ENCODE data around the gene EFHD2. TPM values are rescaled to one million over a fixed set of nuclear protein-coding genes. Genes with fewer than 3 reads are reported as not detected.
"Not testable (repeated sequence)": the region's sequence is repeated elsewhere in the genome, so short reads cannot be mapped to it uniquely, and the experiment has no call there.

Gene EFHD2
- polyA plus RNA-seq, 5 donors, result 10.5 to 26.9 (median 13.7) TPM

DNA sequence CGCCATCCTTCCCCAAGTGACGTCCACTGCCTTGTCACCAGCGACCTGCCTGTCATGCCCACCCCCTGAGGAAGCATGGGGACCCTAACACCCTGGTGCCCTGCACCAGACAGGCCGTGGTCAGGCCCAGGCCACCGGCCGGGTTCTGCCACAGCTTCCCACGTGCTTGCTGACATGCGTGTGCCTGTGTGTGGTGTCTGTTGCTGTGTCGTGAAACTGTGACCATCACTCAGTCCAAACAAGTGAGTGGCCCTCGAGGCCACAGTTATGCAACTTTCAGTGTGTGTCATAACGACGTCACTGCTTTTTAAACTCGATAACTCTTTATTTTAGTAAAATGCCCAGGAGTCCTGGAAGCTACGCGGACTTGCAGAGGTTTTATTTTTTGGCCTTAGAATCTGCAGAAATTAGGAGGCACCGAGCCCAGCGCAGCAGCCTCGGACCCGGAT lies 20.0 kb downstream of the EFHD2 start:
- no peak for DNase-seq

DNA sequence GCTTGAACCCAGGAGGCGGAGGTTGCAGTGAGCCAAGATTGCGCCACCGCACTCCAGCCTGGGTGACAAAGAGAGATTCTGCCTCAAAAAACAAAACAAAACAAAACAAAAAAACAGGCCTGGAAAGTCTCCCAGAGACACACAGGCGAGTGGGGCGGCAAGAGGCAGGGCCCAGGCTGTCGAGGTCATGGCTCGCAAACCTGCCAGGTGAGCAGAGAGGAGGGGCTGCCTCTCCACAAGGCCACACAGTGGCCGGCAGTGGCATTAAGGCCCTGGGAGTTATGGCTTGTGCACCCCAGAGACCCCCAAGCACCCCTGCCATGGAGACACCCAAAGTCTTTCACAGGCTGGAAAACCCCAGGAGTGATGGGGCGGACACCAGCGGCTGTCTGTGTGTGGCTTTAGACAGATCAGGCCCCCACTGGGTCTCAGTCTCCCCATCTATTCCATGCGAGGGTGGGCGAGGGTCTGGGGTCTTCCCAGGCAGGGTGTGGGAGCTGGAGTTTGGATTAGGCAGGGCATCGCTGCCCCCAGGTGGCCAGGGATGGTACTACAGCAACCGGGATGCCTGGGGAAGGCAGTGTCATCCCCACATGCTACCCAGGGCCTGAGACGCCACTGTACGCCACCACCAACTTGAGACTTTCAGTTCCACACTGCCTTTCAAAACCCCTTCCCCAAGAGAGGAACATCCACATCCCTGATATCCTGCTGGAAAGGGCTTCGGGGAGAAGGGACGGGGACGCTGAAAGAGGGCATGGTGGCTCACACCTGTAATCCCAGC lies 21.3 kb downstream of the EFHD2 start:
- DNase-seq, result peak in 1 of 2 donors; percentile 56

DNA sequence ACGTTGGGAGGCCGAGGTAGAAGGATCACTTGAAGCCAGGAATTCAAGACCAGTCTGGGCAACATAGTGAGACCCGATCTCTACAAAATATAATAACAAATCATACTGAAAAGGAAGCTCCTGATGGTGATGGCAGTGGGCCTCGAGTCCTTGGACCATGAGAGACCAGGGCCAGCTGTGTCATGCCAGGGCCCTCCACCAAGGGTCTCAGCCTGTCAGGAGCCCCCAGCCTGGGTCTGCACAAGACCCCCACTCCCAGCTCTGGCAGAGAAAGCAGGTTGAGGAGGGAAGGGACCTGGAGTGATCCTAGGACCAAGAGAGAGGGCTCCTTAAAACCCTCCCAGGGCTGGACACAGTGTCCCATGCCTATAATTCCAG lies 21.9 kb downstream of the EFHD2 start:
- DNase-seq, result no peak

- DNase-seq, result no peak
Measured at GRCh38 chr1:15432324-15432723, 22.6 kb downstream of the EFHD2 start.

DNA sequence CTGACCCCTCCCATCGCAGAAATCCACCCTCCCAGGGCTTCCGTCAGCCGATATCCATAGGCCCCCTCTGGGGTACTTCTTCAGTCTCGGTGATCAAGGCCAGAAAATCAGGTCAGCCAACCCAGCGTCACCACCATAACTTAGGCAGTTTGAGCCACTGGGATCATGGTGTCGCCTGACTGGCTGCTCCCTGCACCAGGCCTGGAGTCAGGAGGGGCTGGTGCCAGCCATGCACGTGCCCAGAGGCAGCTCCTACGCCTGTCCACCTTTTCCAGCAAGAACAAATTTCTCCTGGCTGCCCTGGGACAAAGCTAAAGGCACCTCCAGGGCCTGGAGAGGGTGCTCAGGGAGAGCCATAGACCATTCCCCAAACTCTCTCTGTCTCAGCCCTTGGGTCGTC lies 23.8 kb downstream of the EFHD2 start:
- DNase-seq, result no peak

GRCh38 chr1:15434739-15435138 lies 25.1 kb downstream of the EFHD2 start:
- not testable (repeated sequence) for DNase-seq

DNA sequence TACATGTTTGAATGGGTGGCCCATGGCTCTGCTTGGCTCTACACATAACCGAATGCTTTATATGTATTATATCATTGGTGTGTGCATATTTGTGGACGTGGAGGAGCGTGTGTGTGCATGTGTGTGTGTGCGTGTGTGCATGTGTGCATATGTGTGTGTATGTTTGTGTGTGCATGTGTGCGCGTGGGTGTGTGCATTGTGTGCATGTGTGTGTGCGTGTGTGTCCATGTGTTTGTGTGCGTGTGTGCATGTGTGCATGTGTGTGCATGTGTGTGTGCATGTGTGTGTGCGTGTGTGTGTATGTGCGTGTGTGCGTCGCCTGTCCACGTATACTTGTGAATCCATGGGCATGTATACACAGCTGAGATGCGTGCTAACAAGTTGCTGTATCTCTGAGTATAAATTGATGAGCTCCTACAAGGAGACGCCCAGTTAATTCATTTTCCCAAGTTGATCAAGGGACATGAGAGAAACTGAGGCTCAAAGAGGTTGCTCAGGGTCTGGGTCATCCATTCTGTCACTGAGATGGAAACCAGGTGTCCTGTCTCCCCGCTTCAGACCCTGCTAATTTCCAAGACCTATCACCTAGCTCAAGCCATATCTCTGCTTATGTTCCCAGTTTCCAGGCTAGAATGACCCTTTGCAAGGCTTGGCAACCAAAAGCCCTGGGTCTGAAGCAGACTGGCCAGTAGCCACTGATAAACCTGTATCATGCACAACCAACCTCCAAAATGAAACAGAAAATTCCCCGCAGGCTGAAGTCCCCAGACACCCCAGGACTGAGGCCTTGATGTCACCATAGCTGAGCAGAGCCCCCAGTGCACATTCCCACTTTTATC lies 25.8 kb downstream of the EFHD2 start:
- DNase-seq, result no peak

DNA sequence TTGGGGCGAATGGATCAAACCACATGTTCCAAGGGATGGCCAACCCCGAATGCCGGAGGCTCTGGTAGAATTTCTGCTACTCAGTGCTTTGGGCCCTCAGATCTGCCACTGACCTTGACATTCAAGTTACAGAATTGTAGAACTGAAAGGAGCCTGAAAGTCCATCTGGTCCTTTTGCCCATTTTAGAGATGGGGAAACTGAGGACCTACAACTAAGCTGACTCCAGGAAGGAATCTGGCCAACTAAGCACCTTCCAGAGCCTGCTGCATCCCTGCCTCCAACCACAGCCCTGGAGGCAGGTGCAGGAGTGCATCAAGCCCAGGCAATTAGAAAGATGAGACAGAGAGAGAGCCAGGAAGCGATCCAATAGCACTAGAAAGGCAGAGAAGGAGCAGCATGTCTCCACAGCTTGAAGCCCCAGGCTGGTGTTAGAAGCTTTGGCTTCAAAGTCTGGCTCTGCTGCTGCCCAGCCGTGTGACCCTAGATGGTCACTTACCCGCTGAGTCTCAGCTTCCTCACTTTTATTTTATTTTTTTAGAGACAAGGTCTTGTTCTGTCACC lies 27.3 kb downstream of the EFHD2 start:
- DNase-seq, result no peak

DNA sequence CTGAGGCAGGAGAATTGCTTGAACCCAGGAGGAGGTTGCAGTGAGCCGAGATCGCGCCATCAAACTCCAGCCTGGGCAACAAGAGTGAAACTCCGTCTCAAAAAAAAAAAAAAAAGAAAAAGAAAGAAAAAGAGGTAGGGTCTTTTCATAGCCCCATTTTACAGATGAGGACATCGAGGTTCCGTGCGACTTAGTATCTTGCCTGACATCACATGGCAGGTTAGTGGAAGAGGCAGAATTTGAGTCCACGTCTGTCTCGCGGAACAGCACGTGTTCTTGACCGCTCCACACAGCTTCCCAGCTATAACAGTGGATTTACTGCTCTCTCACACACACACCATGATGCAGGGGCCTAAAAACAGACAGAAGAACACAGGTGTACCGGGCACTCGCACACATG lies 29.6 kb downstream of the EFHD2 start:
- no peak for DNase-seq

GRCh38 chr1:15440357-15440756 lies 30.7 kb downstream of the EFHD2 start:
- no peak for DNase-seq

DNA sequence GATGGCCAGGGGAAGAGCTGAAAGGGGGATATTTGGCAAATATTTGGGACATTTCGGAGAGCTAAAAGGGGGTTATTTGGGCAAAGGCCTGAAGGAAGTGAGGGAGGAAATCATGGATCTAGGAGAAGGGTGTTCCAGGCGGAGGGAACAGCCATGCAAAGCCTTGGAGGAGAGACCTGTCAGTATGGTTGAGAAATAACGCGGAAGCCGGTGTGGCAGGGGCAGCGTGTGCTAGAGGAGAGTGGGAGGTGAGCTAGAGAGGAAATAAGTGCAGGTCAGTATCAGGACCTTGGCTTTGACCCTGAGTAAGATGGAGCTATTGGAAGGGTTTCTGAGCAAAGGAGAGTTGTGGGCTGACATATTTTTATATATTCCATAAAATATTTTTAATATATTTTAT lies 31.6 kb downstream of the EFHD2 start:
- no peak for DNase-seq

- no peak for DNase-seq
Measured at GRCh38 chr1:15442119-15442518, 32.4 kb downstream of the EFHD2 start.

DNA sequence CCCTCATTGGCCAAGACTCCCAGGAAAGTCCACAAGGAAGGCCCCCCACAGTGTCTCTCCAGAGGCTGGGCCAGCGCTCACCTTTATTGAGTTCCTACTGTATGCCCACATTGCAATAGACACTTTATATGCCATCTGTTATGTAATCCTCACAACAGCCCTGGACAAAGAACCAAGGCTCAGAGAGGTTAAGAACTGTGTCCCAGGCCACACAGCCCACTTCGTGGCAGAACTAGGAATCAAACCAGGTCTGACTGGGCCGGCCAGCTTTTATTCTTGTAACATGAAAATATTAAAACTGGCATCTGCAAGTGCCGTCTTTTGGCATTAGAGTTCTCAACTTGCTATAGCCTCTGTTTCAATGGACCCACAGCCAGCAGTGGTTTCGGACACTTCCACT lies 33.1 kb downstream of the EFHD2 start:
- no peak for DNase-seq

DNA sequence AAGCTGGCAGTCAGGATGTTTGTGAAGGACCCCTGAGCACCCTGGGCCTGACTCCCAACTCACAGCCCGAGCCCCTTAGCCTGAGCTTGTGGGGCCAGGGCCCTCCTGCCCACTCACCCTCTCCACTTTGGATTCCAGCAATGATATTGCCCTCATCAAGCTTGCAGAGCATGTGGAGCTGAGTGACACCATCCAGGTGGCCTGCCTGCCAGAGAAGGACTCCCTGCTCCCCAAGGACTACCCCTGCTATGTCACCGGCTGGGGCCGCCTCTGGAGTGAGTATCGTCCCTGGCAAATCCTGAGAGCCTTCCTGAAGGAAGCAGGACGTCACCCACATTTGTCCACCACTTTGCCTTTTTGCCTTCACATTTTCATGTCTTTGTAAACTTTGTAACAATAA lies 33.6 kb downstream of the EFHD2 start:
- DNase-seq, result no peak

GRCh38 chr1:15444468-15445389 lies 35.0 kb downstream of the EFHD2 start:
- no peak for DNase-seq

DNA sequence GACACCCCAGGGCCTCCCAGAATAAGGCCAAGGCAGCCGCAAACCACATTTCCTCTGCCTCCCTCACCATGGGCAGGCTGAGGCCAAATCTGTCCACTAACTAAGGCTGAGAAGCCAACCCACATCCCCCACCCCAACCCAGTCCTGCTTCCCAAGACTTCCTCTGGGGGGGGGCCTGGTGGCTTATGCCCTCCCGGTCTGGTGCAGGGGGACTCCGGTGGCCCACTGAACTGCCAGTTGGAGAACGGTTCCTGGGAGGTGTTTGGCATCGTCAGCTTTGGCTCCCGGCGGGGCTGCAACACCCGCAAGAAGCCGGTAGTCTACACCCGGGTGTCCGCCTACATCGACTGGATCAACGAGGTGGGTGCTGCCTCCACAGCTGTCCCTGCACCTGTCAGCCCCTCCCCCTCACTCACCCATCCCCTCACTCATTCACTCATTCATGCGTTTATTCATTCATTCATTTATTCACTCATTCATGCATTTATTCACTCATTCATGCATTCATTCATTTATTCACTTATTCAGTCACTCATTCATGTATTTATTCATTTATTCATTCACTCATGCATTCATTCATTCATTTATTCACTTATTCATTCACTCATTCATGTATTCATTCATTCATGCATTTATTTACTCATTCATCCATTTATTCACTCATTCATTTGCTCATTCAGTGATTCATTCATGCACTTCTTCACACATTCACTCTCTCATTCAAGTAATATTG lies 35.9 kb downstream of the EFHD2 start:
- no peak for DNase-seq

- DNase-seq, result no peak
Measured at GRCh38 chr1:15446212-15446611, 36.5 kb downstream of the EFHD2 start.

DNA sequence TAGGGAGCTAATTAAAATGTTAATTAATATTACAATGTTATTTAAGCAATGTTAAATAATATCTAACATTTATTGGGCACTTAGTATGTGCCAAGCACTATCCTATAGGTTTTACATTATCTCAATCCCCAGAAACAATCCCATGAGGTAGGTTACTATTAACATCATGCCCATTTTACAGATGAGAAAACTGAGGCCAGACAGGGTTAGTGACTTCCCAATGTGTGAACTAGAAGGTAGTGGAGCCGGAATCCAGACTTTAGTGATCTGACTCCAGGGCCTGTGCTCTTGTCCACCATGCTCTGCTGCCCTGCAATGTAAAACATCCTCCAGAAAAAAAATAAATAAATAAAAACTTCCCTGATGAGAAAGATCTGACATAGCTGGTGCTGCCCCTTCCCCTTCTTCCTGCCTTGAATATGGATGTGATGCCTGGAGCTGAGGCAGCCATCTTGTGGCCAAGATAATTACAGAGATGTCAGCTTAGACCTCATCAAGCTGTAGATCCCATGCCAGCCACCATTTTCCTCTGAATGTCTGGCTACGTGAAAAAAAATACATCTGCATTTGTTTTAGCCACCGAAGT lies 39.3 kb downstream of the EFHD2 start:
- DNase-seq, result no peak

- DNase-seq, result no peak
Measured at GRCh38 chr1:15449567-15449966, 39.9 kb downstream of the EFHD2 start.

GRCh38 chr1:15451014-15451722 lies 41.5 kb downstream of the EFHD2 start:
- no peak for DNase-seq

All from right lung (tissue), 5 donors.